Stomach smooth muscle (tissue), 2 donors: ENCODE results near the gene USP1.

ENCODE experiments used
- H3K27ac ChIP-seq: one replicate; pipeline ENCODE4 v1.7.0; 2013; ENCODE audit warnings: mild to moderate bottlenecking, low read length, inconsistent platforms
- H3K27me3 ChIP-seq, 2 donors: one replicate each; pipeline ENCODE4 v1.7.0; 2013; ENCODE audit warnings: low read length in 2 of 2; ENCODE audit not compliant: insufficient read depth in 2 of 2, control insufficient read depth in 1 of 2
- H3K36me3 ChIP-seq, 2 donors: one replicate each; pipeline ENCODE4 v1.7.0; 2013; ENCODE audit warnings: low read length in 2 of 2; ENCODE audit not compliant: control insufficient read depth in 2 of 2, insufficient read depth in 2 of 2
- H3K4me1 ChIP-seq: one replicate; pipeline ENCODE4 v1.7.0; 2013; ENCODE audit warnings: low read length; ENCODE audit not compliant: control insufficient read depth, insufficient read depth
- H3K4me3 ChIP-seq, 2 donors: one replicate each; pipeline ENCODE4 v1.7.0; 2013; ENCODE audit warnings: low read length in 2 of 2
- H3K9ac ChIP-seq, 2 donors: one replicate each; pipeline ENCODE4 v1.7.0; 2013; ENCODE audit warnings: low read length in 2 of 2, mild to moderate bottlenecking in 1 of 2
- H3K9me3 ChIP-seq, 2 donors: one replicate each; pipeline ENCODE4 v1.7.0; 2013; ENCODE audit warnings: low read length in 2 of 2; ENCODE audit not compliant: control insufficient read depth in 2 of 2
- donor health status: healthy.
- donor health status: Pancreatic carcinoma.

The USP1 gene

DNA sequence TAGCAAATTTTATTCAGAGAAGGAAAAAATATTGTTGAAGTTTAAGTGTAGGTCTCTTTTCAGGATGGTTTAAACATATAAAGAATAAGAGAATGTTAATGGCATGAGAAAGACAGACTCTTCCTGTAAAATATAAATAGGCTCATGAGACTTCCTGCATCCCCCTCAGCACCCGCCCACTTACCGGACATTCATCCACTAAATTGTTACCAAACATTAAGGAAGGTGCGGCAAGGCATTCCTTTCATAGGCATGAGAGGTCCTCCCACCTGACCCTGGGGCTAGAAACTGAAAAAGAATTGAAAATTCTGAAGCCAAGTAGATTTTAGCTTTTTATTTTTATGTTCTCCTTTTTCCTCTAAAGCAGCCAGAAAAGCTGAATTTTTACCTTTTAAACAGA lies 10.6 kb upstream of the USP1 start:
- Histone ChIP-seq H3K4me1 (no peaks in the 10 kb centered on the region), H3K27me3 (no peaks in the 10 kb centered on the region), H3K4me3 (no peak overlapping the region), H3K9ac (no peak overlapping the region), H3K9me3 (no peaks in the 10 kb centered on the region), H3K36me3 (no peaks in the 10 kb centered on the region), H3K27ac (no peak overlapping the region)

GRCh38 chr1:62426794-62427193 lies 10.1 kb upstream of the USP1 start:
- no peak overlapping the region for H3K9ac ChIP-seq
- H3K27ac ChIP-seq = no peak overlapping the region
- no peaks in the 10 kb centered on the region for H3K27me3 ChIP-seq
- H3K9me3 ChIP-seq = no peaks in the 10 kb centered on the region
- no peaks in the 10 kb centered on the region for H3K4me1 ChIP-seq
- no peak overlapping the region for H3K4me3 ChIP-seq
- H3K36me3 ChIP-seq = no peaks in the 10 kb centered on the region

- no peaks in the 10 kb centered on the region for H3K4me1 ChIP-seq
- H3K36me3 ChIP-seq = no peaks in the 10 kb centered on the region
- H3K27me3 ChIP-seq = no peaks in the 10 kb centered on the region
- H3K4me3 ChIP-seq = no peak overlapping the region
- no peak overlapping the region for H3K27ac ChIP-seq
- no peak overlapping the region for H3K9ac ChIP-seq
- no peaks in the 10 kb centered on the region for H3K9me3 ChIP-seq
Measured at GRCh38 chr1:62428351-62428750, 8.5 kb upstream of the USP1 start.

GRCh38 chr1:62429581-62429980 lies 7.3 kb upstream of the USP1 start:
- H3K4me3 ChIP-seq = no peak overlapping the region
- H3K27ac ChIP-seq = no peak overlapping the region
- no peaks in the 10 kb centered on the region for H3K9me3 ChIP-seq
- no peaks in the 10 kb centered on the region for H3K4me1 ChIP-seq
- H3K36me3 ChIP-seq = no peaks in the 10 kb centered on the region
- no peak overlapping the region for H3K9ac ChIP-seq
- H3K27me3 ChIP-seq = no peaks in the 10 kb centered on the region

DNA sequence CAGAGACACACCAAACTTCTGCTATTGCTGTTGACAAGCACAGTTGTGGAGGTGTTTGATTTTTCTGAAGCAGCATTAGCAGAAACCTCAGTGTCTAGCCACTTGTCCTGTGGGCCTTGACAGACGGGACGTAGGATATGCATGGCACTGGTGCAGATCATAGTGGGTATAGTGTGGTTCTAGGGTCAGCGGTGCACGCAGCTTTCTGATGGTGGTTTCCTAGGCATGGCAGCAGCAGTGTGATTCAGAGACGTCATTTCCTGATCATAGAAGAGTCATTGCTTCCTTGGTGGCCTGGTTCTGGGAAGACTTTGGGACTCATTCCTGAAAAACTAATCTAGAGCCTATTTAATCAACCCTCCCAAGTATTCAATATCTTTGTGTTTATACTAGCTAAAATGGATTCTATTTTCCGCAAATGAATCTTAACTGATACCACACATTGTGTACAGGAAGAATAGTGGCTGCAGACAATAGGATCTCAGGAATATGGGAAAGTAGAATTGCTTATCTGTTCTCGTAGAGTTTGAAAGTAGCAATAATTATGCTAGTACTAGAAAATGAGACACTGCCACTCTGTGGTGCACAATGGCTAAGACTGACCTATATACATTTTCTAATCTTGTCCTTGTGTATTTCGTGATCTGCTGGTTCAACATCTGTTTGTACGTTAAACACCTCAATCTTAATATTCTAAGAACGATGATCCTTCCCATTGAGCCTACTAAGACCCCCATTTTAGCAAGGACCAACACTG lies 2.8 kb upstream of the USP1 start:
- Histone ChIP-seq H3K9ac (no peak overlapping the region), H3K27me3 (no peaks in the 10 kb centered on the region), H3K27ac (no peak overlapping the region), H3K36me3 (no peaks in the 10 kb centered on the region), H3K4me1 (peaks cover 7% of the 10 kb centered on the region), H3K4me3 (no peak overlapping the region), H3K9me3 (no peaks in the 10 kb centered on the region)

- no peaks in the 10 kb centered on the region for H3K36me3 ChIP-seq
- no peak overlapping the region for H3K9ac ChIP-seq
- peaks cover 7% of the 10 kb centered on the region for H3K4me1 ChIP-seq
- H3K4me3 ChIP-seq = no peak overlapping the region
- no peaks in the 10 kb centered on the region for H3K9me3 ChIP-seq
- no peaks in the 10 kb centered on the region for H3K27me3 ChIP-seq
- H3K27ac ChIP-seq = no peak overlapping the region
Measured at GRCh38 chr1:62434618-62435001, 2.2 kb upstream of the USP1 start.

DNA sequence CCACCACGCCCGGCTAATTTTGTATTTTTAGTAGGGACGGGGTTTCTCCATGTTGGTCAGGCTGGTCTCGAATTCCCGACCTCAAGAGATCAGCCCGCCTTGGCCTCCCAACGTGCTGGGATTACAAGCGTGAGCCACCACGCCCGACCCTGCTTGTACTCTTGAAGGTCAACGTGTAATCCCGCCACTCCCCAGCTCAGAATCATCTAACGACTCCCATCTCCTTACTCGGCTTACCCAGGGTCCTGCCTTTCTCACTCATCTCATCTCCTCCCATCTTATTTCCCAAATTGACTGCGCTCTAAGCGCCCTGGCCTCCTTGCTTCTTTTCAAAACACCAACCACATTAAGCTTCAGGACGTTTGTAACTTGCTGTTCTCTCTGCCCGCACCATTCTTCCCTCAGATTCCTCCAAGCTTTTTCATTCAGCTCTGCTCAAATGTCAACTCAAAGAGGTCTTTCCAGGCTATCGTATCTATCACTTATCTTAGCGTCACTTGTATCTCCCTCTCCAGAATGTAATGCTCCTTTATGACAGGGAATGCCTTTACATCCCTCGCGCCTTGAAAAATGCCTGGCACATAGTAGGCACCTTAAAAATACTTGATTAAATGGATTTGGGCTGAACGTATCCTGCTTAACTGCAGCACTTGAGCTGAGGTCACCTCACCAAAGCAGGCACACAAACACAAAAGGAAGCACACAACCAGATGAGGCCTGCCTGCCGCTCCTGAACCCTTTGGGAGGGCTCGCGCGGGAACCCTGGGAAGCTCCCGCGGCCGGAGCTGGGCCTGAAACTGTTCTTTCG lies 1.4 kb upstream of the USP1 start:
- peak overlapping the region; percentile 91 to 99 for H3K9ac ChIP-seq
- H3K36me3 ChIP-seq = no peaks in the 10 kb centered on the region
- no peaks in the 10 kb centered on the region for H3K9me3 ChIP-seq
- no peaks in the 10 kb centered on the region for H3K27me3 ChIP-seq
- peak overlapping the region; percentile 73 to 96 for H3K4me3 ChIP-seq
- peaks cover 7% of the 10 kb centered on the region for H3K4me1 ChIP-seq
- peak overlapping the region; percentile 99 for H3K27ac ChIP-seq

GRCh38 chr1:62436039-62436465 lies 797 bp upstream of the USP1 start:
- Histone ChIP-seq H3K36me3 (no peaks in the 10 kb centered on the region), H3K9ac (peak overlapping the region; percentile 91 to 99), H3K4me3 (peak overlapping the region; percentile 73 to 96), H3K4me1 (peaks cover 7% of the 10 kb centered on the region), H3K27me3 (no peaks in the 10 kb centered on the region), H3K27ac (peak overlapping the region; percentile 99), H3K9me3 (no peaks in the 10 kb centered on the region)

DNA sequence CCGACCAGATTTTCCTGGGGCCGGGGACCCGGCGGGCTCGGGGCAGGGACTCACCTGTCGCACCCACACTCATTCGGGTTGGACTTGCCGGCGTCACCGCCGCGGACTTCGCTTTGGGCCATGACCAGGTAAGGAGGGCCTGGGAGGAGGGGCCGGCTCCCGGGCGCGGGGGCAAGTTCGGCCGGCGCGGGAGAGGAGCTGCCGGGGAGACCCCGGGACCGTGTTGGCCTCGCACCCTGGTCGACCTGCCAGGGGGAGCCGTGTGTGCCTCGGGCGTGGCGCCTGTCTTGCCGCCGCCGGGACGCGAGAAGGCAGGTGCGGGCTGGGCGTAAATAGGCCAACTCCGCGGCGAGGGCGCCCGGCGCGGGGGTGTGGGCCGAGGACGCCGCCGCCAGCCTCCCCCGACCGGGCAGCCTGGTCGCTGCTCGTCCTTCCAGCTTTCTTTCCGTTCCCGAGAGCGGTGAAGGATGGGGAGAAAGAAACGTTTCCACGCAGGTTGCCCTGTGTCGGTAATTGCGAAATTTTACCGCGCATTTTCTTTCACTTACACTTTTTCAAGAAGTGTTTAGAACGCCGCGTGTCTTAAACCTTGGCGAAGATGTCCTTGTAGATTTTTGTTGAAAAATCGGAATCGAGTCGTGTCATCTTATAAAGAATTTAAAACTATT lies 558 bp downstream of the USP1 start:
- Histone ChIP-seq H3K9me3 (no peaks in the 10 kb centered on the region), H3K4me3 (peak overlapping the region; percentile 73 to 96), H3K27ac (peak overlapping the region; percentile 99), H3K9ac (peak overlapping the region; percentile 91 to 99), H3K27me3 (no peaks in the 10 kb centered on the region), H3K4me1 (peaks cover 7% of the 10 kb centered on the region), H3K36me3 (peaks cover 3 to 7% of the 10 kb centered on the region in 2 donors)

GRCh38 chr1:62438163-62438562 lies 1.3 kb downstream of the USP1 start:
- Histone ChIP-seq H3K4me3 (peak overlapping the region; percentile 73 to 96), H3K27ac (no peak overlapping the region), H3K9ac (peak overlapping the region; percentile 91 to 99), H3K4me1 (peaks cover 7% of the 10 kb centered on the region), H3K9me3 (no peaks in the 10 kb centered on the region), H3K36me3 (peaks cover 6 to 10% of the 10 kb centered on the region in 2 donors), H3K27me3 (no peaks in the 10 kb centered on the region)
